Body of pancreas (tissue), 4 donors: ENCODE data around the gene ACSL4.

Experiments
- CTCF ChIP-seq, 7 experiments: fragments of 450-650 bp in 4 of 7; fragments of 200-600 bp in 3 of 7; sonication (generic) in 3 of 7; IDR thresholded peaks; one replicate each; pipeline ENCODE4 v1.5.1; 2016 to 2019; ENCODE audit warnings: antibody characterized with exemption in 7 of 7
- POLR2A ChIP-seq, 3 donors: fragments of 450-650 bp; IDR thresholded peaks; one replicate each; pipeline ENCODE4 v1.6.1; 2016; ENCODE audit warnings: antibody characterized with exemption in 3 of 3, mild to moderate bottlenecking in 2 of 3

DNA sequence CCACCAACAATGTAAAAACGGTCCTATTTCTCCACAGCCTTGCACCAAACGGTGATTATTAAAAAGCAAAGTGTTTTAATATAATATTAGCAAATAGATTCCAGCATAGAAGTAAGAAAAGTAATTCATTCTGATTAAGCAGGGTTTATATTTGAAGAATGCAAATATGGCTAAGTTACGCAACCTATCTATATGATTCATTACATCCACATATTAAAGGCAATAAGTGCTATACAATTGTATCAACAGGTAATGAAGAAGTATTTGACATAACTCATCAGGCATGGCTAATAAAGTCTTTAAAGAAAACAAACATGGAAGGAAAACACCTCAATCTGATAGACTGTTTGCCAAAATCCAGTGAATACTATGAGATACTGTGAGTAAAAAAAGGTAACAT is 137.0 kb downstream of the ACSL4 start:
- no peak for TF ChIP-seq CTCF (IDR thresholded peaks at IDR 0.05)
- TF ChIP-seq POLR2A (IDR thresholded peaks at IDR 0.05), result no peak
